ENCODE results near the gene FAM222B.

DNA sequence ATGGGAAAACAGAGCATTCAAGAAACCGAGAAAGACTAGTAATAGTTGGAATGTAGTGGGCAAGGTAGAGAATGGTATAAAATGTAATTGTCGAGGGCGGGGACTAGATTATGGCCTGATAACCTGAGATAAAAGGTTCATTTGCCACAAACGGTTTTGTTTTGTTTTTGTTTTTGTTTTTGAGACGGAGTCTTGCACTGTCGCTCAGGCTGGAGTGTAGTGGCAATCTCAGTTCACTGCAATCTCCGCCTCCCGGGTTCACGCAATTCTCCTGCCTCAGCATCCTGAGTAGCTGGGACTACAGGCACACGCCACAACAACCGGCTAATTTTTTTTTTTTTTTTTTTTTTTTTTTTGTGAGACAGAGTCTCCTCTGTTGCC is 112.7 kb downstream of the FAM222B start:
- TF ChIP-seq POLR2A (IDR thresholded peaks at IDR 0.05) (no peak), POLR2AphosphoS5 (IDR thresholded peaks at IDR 0.05) (no peak), EP300 (IDR thresholded peaks at IDR 0.05) (no peak)
- TF ChIP-seq, protein P1, sequence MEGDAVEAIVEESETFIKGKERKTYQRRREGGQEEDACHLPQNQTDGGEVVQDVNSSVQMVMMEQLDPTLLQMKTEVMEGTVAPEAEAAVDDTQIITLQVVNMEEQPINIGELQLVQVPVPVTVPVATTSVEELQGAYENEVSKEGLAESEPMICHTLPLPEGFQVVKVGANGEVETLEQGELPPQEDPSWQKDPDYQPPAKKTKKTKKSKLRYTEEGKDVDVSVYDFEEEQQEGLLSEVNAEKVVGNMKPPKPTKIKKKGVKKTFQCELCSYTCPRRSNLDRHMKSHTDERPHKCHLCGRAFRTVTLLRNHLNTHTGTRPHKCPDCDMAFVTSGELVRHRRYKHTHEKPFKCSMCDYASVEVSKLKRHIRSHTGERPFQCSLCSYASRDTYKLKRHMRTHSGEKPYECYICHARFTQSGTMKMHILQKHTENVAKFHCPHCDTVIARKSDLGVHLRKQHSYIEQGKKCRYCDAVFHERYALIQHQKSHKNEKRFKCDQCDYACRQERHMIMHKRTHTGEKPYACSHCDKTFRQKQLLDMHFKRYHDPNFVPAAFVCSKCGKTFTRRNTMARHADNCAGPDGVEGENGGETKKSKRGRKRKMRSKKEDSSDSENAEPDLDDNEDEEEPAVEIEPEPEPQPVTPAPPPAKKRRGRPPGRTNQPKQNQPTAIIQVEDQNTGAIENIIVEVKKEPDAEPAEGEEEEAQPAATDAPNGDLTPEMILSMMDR (IDR thresholded peaks at IDR 0.05): no peak

All from upper lobe of left lung (tissue), 4 donors.